ENCODE measurements around the gene ZNF362.

Gene ZNF362

GRCh38 chr1:33341190-33341589 is 84.9 kb downstream of the ZNF362 start:
- no peak for TF ChIP-seq CTCF (conservative IDR thresholded peaks at IDR 0.05; ENCODE audit: control insufficient read depth, insufficient read depth, low read depth, low read length)
- peak; percentile 86 for DNase-seq (ENCODE audit: low read depth)
- H3K4me3 ChIP-seq (ENCODE audit: control insufficient read depth, low read depth, low read length) = no peak overlapping the region

GRCh38 chr1:33342041-33342723 is 85.9 kb downstream of the ZNF362 start:
- TF ChIP-seq CTCF (conservative IDR thresholded peaks at IDR 0.05; ENCODE audit: control insufficient read depth, insufficient read depth, low read depth, low read length) = no peak
- peak; percentile 99 for DNase-seq (ENCODE audit: low read depth)
- peak overlapping the region; percentile 27 for H3K4me3 ChIP-seq (ENCODE audit: control insufficient read depth, low read depth, low read length)

GRCh38 chr1:33343539-33343938 is 87.2 kb downstream of the ZNF362 start:
- DNase-seq (ENCODE audit: low read depth) = peak; percentile 53
- H3K4me3 ChIP-seq (ENCODE audit: control insufficient read depth, low read depth, low read length) = no peak overlapping the region
- TF ChIP-seq CTCF (conservative IDR thresholded peaks at IDR 0.05; ENCODE audit: control insufficient read depth, insufficient read depth, low read depth, low read length) = no peak

GRCh38 chr1:33344896-33345560 is 88.7 kb downstream of the ZNF362 start:
- H3K4me3 ChIP-seq (ENCODE audit: control insufficient read depth, low read depth, low read length) = no peak overlapping the region
- no peak for DNase-seq (ENCODE audit: low read depth)
- TF ChIP-seq CTCF (conservative IDR thresholded peaks at IDR 0.05; ENCODE audit: control insufficient read depth, insufficient read depth, low read depth, low read length) = no peak

GRCh38 chr1:33346533-33346926 is 90.2 kb downstream of the ZNF362 start:
- DNase-seq (ENCODE audit: low read depth) = no peak
- H3K4me3 ChIP-seq (ENCODE audit: control insufficient read depth, low read depth, low read length) = peak overlapping the region; percentile 79
- TF ChIP-seq CTCF (conservative IDR thresholded peaks at IDR 0.05; ENCODE audit: control insufficient read depth, insufficient read depth, low read depth, low read length) = no peak

GRCh38 chr1:33346927-33347649 is 90.8 kb downstream of the ZNF362 start:
- TF ChIP-seq CTCF (conservative IDR thresholded peaks at IDR 0.05; ENCODE audit: control insufficient read depth, insufficient read depth, low read depth, low read length) = no peak
- peak overlapping the region; percentile 79 for H3K4me3 ChIP-seq (ENCODE audit: control insufficient read depth, low read depth, low read length)
- peak; percentile 96 for DNase-seq (ENCODE audit: low read depth)

Measured in fibroblast of mammary gland (primary cell).